GM12865 (cell line): ENCODE data around the gene ZAP70.

Experiments
- DNase-seq: peaks from one replicate; pipeline ENCODE4 v3.0.0; 2010; ENCODE audit warnings: low read depth
- H3K4me3 ChIP-seq: 2 replicates; pipeline ENCODE4 v1.5.1; 2011; ENCODE audit warnings: mild to moderate bottlenecking, low read depth, low read length, control low read depth
- CTCF ChIP-seq: IDR thresholded peaks from 2 replicates; pipeline ENCODE4 v1.5.1; 2011; ENCODE audit warnings: low read length, control low read depth, low read depth, inconsistent platforms; ENCODE audit not compliant: insufficient read depth; ENCODE audit errors: missing control alignments

The ZAP70 gene

GRCh38 chr2:97712693-97713295 lies 582 bp upstream of the ZAP70 start:
- DNase-seq = no peak
- no peak for TF ChIP-seq CTCF
- H3K4me3 ChIP-seq = no peak overlapping the region

DNA sequence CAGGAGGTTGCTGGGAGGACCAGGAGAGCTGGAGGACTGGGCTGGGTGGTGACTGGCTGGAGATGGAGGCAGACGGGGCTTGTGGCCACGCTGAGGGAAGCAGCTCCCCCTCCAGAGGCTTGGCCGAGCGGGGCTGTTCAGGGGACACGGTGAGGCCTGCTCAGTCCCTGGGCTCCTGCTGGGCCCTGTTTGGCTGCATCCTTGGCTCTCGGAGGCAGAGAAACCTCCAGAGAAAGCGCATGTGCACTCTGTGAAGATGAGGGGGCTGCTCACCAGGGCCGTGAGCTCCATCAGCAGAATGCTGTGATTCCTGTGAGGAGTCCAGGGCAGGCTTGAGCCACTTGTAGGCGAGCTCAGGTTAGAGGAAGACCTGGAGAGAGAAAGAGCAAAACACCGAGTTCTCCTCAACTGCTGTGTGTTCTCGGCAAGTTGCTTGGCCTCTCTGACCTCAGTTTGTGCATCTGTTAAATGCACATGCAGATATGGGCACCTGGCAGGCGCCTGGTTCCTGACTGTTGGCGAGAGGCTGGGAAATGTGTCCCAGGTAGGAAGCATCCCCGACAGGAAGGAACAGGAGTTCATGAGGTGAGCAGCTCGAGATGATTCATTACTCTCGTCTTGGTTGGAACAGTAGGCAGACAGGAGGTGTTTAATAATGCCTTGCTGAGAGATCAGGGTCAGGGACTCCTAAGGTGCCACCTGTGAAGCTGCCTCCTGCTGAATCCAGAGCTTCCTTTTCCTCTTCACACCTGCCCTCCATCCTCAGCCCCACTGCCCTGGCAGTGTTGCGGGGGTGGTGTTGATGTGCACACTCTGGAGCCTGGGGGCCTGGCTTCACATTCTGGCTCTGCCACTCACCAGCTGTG lies 941 bp downstream of the ZAP70 start:
- TF ChIP-seq CTCF = no peak
- DNase-seq = no peak
- no peak overlapping the region for H3K4me3 ChIP-seq

GRCh38 chr2:97714950-97715652 lies 1.7 kb downstream of the ZAP70 start:
- no peak for TF ChIP-seq CTCF
- H3K4me3 ChIP-seq = no peak overlapping the region

GRCh38 chr2:97715951-97716694 lies 2.7 kb downstream of the ZAP70 start:
- TF ChIP-seq CTCF = no peak
- H3K4me3 ChIP-seq = no peak overlapping the region

More at GRCh38 chr2:97714950-97715652, 1.7 kb downstream of the ZAP70 start:
- DNase-seq = no peak

DNA sequence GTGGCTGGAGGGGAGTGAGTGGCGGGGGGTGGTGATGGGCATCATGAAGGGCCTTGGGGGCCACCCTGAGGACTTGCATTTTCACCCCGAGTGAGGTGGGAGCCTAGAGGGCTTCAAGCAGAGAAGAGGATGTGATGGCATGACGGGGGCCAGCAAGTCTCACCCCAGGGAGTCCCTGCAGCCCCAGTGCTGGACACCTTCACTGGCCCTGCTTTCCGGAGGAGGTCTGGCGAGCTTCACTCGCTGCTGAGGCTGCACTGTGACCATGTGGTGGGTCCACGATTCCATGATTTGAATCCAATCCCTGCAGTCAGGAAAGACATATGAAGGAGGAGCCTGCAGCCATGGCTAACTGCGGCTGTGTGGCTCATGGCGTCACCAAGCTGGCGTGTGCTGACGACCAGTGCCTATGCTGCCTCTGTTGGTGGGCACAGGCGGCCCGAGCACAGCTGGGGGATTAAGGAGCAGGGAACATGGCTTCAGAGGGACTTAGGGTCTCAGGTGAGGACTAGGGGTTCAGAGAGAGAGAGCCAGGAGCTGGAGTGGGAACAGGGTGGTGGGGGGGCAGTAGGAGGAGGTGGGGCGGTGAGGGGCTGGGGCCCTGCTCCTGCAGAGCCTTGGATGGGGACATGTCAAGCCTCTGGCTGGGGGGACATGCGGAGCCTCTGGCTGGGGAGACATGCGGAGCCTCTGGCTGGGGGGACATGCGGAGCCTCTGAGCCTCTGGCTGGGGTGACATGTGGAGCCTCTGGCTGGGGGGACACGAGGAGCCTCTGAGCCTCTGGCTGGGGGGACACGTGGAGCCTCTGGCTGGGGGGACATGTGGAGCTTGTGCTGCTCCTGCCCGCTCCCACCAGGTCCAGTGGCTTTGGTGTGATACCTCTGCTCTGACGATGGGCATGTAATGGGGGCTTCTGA lies 3.6 kb downstream of the ZAP70 start:
- TF ChIP-seq CTCF = no peak

More at GRCh38 chr2:97715951-97716694, 2.7 kb downstream of the ZAP70 start:
- no peak for DNase-seq

More for the DNA sequence above, 3.6 kb downstream of the ZAP70 start:
- no peak for DNase-seq
- no peak overlapping the region for H3K4me3 ChIP-seq
